ENCODE results near the gene CHST6. TPM values are rescaled to one million over a fixed set of nuclear protein-coding genes. Genes with fewer than 3 reads are reported as not detected.

CHST6 gene
- total and polyA plus RNA-seq, 9 of the 15 experiments (the other 6 are each of a cell fraction or from before 2014, with no cell fraction given), result 0.01 to 0.05 (median 0.02) TPM; not detected in 6

- Histone ChIP-seq H3K27ac (ENCODE audit: extremely low read depth, low read depth, low read length) (no peak overlapping the region), H3K36me3 (ENCODE audit: control insufficient read depth, insufficient read depth, low read length) (peaks cover 11% of the 10 kb centered on the region; the same call in 2 of the 3 replicates), H3K9me1 (ENCODE audit: control insufficient read depth, insufficient read depth, low read length) (no peaks in the 10 kb centered on the region), H4K20me1 (replicated peaks; ENCODE audit: control insufficient read depth, insufficient read depth, low read length) (no peaks in the 10 kb centered on the region), H3K9me3 (replicated peaks; ENCODE audit: control insufficient read depth, insufficient read depth, low read depth, low read length) (no peaks in the 10 kb centered on the region), H2AFZ (ENCODE audit: low read depth, low read length) (no peak overlapping the region), H3K27me3 (ENCODE audit: control insufficient read depth in 2 of 2, insufficient read depth in 2 of 2, low read length in 2 of 2) (no peaks in the 10 kb centered on the region), H3K4me1 (replicated peaks in 1 of 2; ENCODE audit: control insufficient read depth in 2 of 2, insufficient read depth in 2 of 2, low read length in 2 of 2) (peaks cover 3 to 9% of the 10 kb centered on the region in 2 experiments; a peak in 4 of 5 replicates), H3K4me2 (ENCODE audit: insufficient read depth, low read length) (peak overlapping the region; percentile 87), H3K79me2 (ENCODE audit: control insufficient read depth, insufficient read depth, low read length) (peaks cover 53% of the 10 kb centered on the region), H3K9ac (ENCODE audit: insufficient read depth in 1 of 2, low read depth in 2 of 2, low read length in 2 of 2) (no peak overlapping the region; a peak in 1 of 4 replicates), H3K4me3 (no peak overlapping the region)
- no TSS peak for BruUV-seq (replicated peaks)
- WGBS (ENCODE audit: insufficient coverage, low coverage, missing lambda C conversion rate), result 10% methylated on average over 2 of the region's 2 CpGs
- in situ Hi-C loops (cut with MboI) (no loop called here), intact Hi-C loops (cut with micrococcal nuclease) (loop anchor here (5.0 kb wide), 1 partner anchor 41 kb away; no protein-coding TSS in a partner anchor)
- no peak for TF ChIP-seq ZNF77 (CRISPR knock-in tag; IDR thresholded peaks at IDR 0.05)
- no peak for TF ChIP-seq ZNF175 (CRISPR knock-in tag; IDR thresholded peaks at IDR 0.05; ENCODE audit: low read depth)
- TF ChIP-seq LEF1 (IDR thresholded peaks at IDR 0.05), result no peak
- no peak for TF ChIP-seq PHF20 (IDR thresholded peaks at IDR 0.05; ENCODE audit: partially characterized antibody)
- TF ChIP-seq GTF2F1 (IDR thresholded peaks at IDR 0.05; ENCODE audit: low read depth, low read length), result no peak
- TF ChIP-seq SLC30A9 (CRISPR knock-in tag; IDR thresholded peaks at IDR 0.05), result no peak
- TF ChIP-seq ZBED1 (IDR thresholded peaks at IDR 0.05), result no peak
- no peak for TF ChIP-seq MLLT1 (IDR thresholded peaks at IDR 0.05)
- no peak for TF ChIP-seq KHSRP (IDR thresholded peaks at IDR 0.05)
- TF ChIP-seq SIRT6 (IDR thresholded peaks at IDR 0.05; ENCODE audit: low read depth, low read length), result no peak
- no peak for TF ChIP-seq MYC (IDR thresholded peaks at IDR 0.05; ENCODE audit: low read depth, low read length)
- no peak for TF ChIP-seq MYC (CRISPR knock-in tag; IDR thresholded peaks at IDR 0.05; ENCODE audit: borderline replicate concordance, low read depth)
- TF ChIP-seq ELK3 (CRISPR knock-in tag; IDR thresholded peaks at IDR 0.05), result no peak
- no peak for TF ChIP-seq MECOM (CRISPR knock-in tag; IDR thresholded peaks at IDR 0.05)
- TF ChIP-seq GATAD2B (IDR thresholded peaks at IDR 0.05; ENCODE audit: borderline replicate concordance), result no peak
- no peak for TF ChIP-seq NR2F6 (CRISPR knock-in tag; IDR thresholded peaks at IDR 0.05)
- ChIA-PET POLR2A (no interaction called here), CTCF (ENCODE audit: low intra/inter-chr PET ratio) (interaction anchor here (0.6 kb wide), 1 partner anchor 303 kb away, joined by 3 read pairs; no protein-coding TSS in a partner anchor)
- no peak for FAIRE-seq
- no peak for ATAC-seq
- no peak for DNase-seq (ENCODE audit: extremely low read depth in 1 of 4, low spot score in 3 of 4)
Measured at GRCh38 chr16:75462806-75463205, 32.4 kb downstream of the CHST6 start.

Data from K562 (cell line).